Kidney (tissue), 14 donors: ENCODE results near the gene KCTD10. TPM values are rescaled to one million over a fixed set of nuclear protein-coding genes. Genes with fewer than 3 reads are reported as not detected.

Experiments used
- DNase-seq, 5 donors: peaks; one replicate each; pipeline ENCODE4 v3.0.0-alpha.2; 2013 to 2020
- FAIRE-seq: peaks from 2 replicates; lab custom pipeline; 2012; peaks lifted over from hg19 to GRCh38; lab: Jason Lieb, UNC
- H3K27ac ChIP-seq, 2 donors: one replicate each; pipeline ENCODE4 v1.7.0; 2013; ENCODE audit warnings: low read depth in 2 of 2, low read length in 2 of 2, inconsistent platforms in 1 of 2
- H3K27me3 ChIP-seq: one replicate; pipeline ENCODE4 v1.7.1; 2013; ENCODE audit warnings: low read length, inconsistent platforms; ENCODE audit not compliant: control insufficient read depth, insufficient read depth
- H3K36me3 ChIP-seq, 3 donors: one replicate each; pipeline versions ENCODE4 v1.7.0 to v1.7.1; 2013; ENCODE audit warnings: low read length in 3 of 3, control low read depth in 1 of 3, inconsistent platforms in 1 of 3; ENCODE audit not compliant: insufficient read depth in 3 of 3, control insufficient read depth in 2 of 3
- H3K4me1 ChIP-seq, 3 donors: one replicate each; pipeline versions ENCODE4 v1.7.0 to v1.7.1; 2013; ENCODE audit warnings: low read length in 3 of 3, inconsistent platforms in 1 of 3, low read depth in 1 of 3; ENCODE audit not compliant: control insufficient read depth in 2 of 3, insufficient read depth in 2 of 3
- H3K4me3 ChIP-seq, 3 donors: one replicate each; pipeline versions ENCODE4 v1.7.0 to v1.8.1; 2013; ENCODE audit warnings: low read length in 3 of 3, control low read depth in 1 of 3, inconsistent platforms in 1 of 3
- H3K9ac ChIP-seq, 3 donors: one replicate each; pipeline versions ENCODE4 v1.7.0 to v1.7.1; 2013; ENCODE audit warnings: low read length in 3 of 3, control low read depth in 1 of 3, inconsistent platforms in 1 of 3
- H3K9me3 ChIP-seq, 3 donors: one replicate each; pipeline versions ENCODE4 v1.7.0 to v1.7.1; 2013; ENCODE audit warnings: low read length in 3 of 3, control low read depth in 1 of 3, inconsistent platforms in 1 of 3; ENCODE audit not compliant: control insufficient read depth in 2 of 3, insufficient read depth in 1 of 3
- intact Hi-C: fragments of 100-400 bp; cut with DNase I; formaldehyde crosslinking; loops from one replicate; pipeline ENCODE4 v1.11.1; 2022
- polyA plus RNA-seq: library from polyadenylated mRNA; stranded (reverse); fragments of 350-450 nt; fragmentation: Illumina TruSeq; extraction: RNeasy Lipid Tissue Mini Kit (QIAGEN cat#74804); gene quantifications from one replicate; pipeline ENCODE4 v1.2.3, GENCODE V29; 2014; ENCODE audit warnings: low read depth, low replicate concordance; ENCODE audit not compliant: insufficient read depth
- total RNA-seq: library from RNA; stranded (reverse); fragmentation: NEBNext Ultra II Directional; extraction: Animal tissue kit (Norgen Biotek cat#: 25700); gene quantifications from one replicate; pipeline ENCODE4 v1.2.1, GENCODE V29; 2021
- TF ChIP-seq, protein P1 (sequence below): IDR thresholded peaks from 3 replicates; pipeline ENCODE4 v1.5.1; 2012; ENCODE audit warnings: mild to moderate bottlenecking, moderate library complexity, borderline replicate concordance; ENCODE audit not compliant: insufficient read depth; ENCODE audit errors: extremely low read depth
- donor health status: control.
- donor health status: control.
- donor health status: control.
- donor health status: control.
- donor health status: control.
- donor health status: DM: yes; HTN: yes; CAD: no.
- donor health status: Normal renal cell carcinoma (clear cell type).

KCTD10 gene
- total and polyA plus RNA-seq, 2 donors from 2014 or later: 23.6 to 72.1 TPM

DNA sequence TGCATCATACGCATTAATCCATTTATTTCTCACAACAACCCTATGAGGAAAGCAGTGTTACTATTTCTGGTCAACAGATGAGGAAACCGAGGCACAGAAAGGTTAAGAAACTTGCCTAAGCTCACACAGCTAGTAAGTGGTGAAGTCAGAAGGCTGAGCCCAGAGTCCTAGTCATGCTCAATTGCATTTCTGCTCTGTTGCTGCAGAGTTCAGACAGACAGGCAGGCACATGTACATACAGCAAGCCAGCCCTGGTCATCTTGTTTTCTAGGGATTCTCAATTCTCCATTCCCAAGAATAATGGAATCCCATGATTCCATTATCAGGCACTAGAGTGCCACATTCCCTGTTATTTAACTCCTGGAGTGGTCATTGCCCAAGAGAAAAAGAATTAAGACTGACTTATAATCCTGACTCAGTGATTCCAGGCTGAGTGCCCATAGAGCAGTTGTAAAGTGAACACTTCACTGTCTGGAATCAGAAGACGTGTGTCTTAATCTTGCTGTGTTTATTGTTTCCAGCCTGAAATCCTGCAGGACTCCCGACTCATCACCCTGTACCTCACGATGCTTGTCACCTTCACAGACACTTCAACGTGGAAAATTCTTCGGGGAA lies 11.1 kb upstream of the KCTD10 start:
- intact Hi-C loops: no loop called here
- H3K4me1 ChIP-seq: no peaks in the 10 kb centered on the region
- H3K27me3 ChIP-seq: no peaks in the 10 kb centered on the region
- no peaks in the 10 kb centered on the region for H3K9me3 ChIP-seq
- FAIRE-seq (no peak), DNase-seq (no peak)
- H3K27ac ChIP-seq: no peak overlapping the region
- peaks cover 28 to 75% (median 66%) of the 10 kb centered on the region in 3 donors for H3K36me3 ChIP-seq
- no peak overlapping the region for H3K9ac ChIP-seq
- H3K4me3 ChIP-seq: no peak overlapping the region
- TF ChIP-seq, protein P1, sequence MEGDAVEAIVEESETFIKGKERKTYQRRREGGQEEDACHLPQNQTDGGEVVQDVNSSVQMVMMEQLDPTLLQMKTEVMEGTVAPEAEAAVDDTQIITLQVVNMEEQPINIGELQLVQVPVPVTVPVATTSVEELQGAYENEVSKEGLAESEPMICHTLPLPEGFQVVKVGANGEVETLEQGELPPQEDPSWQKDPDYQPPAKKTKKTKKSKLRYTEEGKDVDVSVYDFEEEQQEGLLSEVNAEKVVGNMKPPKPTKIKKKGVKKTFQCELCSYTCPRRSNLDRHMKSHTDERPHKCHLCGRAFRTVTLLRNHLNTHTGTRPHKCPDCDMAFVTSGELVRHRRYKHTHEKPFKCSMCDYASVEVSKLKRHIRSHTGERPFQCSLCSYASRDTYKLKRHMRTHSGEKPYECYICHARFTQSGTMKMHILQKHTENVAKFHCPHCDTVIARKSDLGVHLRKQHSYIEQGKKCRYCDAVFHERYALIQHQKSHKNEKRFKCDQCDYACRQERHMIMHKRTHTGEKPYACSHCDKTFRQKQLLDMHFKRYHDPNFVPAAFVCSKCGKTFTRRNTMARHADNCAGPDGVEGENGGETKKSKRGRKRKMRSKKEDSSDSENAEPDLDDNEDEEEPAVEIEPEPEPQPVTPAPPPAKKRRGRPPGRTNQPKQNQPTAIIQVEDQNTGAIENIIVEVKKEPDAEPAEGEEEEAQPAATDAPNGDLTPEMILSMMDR: no peak

DNA sequence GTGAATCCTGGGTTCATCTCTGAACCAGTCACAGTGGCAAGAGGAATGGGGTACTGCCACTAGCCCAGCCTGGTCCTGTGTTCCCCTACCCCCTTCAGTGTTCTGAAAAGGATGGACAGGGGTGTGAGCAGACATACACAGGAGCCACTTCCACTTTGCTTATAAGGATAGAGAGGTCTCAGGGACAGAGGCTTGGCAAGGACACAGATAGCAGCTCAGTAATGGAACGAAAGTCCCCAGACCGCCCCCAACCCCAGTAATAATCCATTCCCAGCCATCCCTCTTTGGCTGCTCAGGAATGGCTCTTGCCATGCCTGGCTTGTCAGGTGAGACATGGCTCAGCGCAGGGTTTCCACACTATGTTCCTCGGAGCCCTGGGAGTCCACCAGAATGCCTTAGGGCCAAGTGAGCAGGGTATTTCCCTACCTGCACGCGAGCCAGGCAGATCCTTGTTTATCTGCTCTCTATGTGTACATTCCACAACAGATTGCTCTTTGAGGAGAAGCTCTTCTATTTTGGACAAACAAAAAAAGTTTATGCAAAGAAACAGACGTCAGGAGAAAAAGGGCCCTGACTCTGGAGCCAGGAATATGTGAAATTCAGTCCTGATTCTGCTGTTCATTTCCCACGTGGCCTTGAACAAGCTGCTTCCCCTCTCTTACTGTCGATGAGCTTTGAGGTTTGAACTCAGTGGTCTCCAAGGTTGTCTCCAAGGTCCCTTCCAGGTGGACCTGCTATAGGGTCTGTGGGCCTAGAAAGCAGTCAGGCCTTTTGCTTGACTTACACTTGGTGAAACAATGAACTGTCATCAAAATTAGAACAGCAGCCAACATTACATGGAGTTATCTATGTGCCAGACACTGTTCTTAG lies 10.3 kb upstream of the KCTD10 start:
- no peak overlapping the region for H3K4me3 ChIP-seq
- intact Hi-C loops: no loop called here
- H3K4me1 ChIP-seq: no peaks in the 10 kb centered on the region
- TF ChIP-seq, protein P1: no peak
- no peak overlapping the region for H3K27ac ChIP-seq
- H3K9me3 ChIP-seq: no peaks in the 10 kb centered on the region
- H3K36me3 ChIP-seq: peaks cover 28 to 75% (median 64%) of the 10 kb centered on the region in 3 donors
- FAIRE-seq: no peak
- no peaks in the 10 kb centered on the region for H3K27me3 ChIP-seq
- H3K9ac ChIP-seq: no peak overlapping the region
- DNase-seq: no peak

DNA sequence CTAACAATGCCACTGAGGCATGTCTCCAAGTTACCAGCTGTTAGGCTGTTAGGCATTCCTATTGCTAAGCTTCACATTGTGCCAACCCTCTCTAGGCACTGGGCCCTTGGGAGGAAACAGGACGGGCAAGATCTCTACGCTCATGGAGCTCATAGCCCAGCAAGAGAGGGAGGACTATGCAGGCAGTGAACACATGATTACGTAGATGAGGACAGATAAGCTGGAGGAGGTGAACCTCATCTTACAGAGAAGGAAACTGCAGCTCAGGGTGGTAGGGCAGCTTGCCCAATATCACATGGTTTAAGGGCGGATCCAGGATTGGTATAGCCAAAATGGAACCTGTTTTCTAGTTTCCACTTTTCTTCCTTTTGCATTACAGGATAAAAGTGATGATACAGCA lies 8.1 kb upstream of the KCTD10 start:
- no peaks in the 10 kb centered on the region for H3K9me3 ChIP-seq
- FAIRE-seq (no peak), DNase-seq (no peak)
- H3K4me3 ChIP-seq: no peak overlapping the region
- TF ChIP-seq, protein P1: no peak
- H3K9ac ChIP-seq: no peak overlapping the region
- H3K27ac ChIP-seq: no peak overlapping the region
- intact Hi-C loops: no loop called here
- H3K4me1 ChIP-seq: no peaks in the 10 kb centered on the region
- H3K27me3 ChIP-seq: no peaks in the 10 kb centered on the region
- H3K36me3 ChIP-seq: peaks cover 26 to 65% (median 60%) of the 10 kb centered on the region in 3 donors
